ENCODE data around the gene PTPRM. TPM values are rescaled to one million over a fixed set of nuclear protein-coding genes. Genes with fewer than 3 reads are reported as not detected.

The PTPRM gene
- polyA plus RNA-seq, 2 of the 4 experiments (the other 2 are of a cell fraction): 44.5 to 199 TPM

DNA sequence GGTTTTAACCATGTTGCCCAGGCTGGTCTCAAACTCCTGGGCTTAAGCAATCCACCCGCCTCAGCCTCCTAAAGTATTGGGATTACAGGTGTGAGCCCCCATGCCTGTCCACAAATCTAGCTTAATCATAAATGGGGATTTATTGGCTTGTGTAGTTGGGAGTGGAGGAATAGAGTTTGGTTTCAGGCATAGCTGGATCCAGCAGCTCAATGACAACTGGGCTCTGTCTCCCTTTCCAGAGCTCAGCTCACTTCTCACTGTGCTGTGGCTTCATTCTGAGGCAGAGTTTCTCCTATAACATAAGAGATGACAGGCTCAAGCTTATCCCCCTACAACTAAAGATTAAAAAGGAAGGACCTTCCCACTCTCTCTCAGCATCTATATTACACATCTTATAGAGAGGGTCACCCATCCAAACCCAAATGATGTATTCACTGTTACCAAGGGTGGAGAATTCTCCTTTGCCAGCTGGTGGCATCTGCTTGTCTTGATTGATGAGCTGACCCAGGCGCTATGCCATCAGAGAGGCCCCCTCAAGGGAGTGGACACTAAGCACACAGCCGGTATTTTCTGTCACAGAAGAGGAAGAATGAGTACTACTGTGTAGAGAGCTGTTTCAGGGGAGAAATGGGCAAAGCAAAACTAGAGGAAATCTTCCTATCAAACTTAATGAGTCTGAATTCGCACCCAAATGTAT, 280.4 kb downstream of the PTPRM start:
- no peak for ATAC-seq
- H3K4me2 ChIP-seq: no peak overlapping the region
- whole genome bisulfite sequencing (ENCODE audit: missing lambda C conversion rate): 73% methylated on average over 4 of the region's 4 CpGs
- H3K4me1 ChIP-seq: peaks cover 20% of the 10 kb centered on the region
- ChIA-PET CTCF (interaction anchor here (1.5 to 1.6 kb wide), 2 partner anchors 22 to 25 kb away, joined by 3 read pairs; no protein-coding TSS in a partner anchor), POLR2A (no interaction called here)
- no peak for FAIRE-seq
- H3K9me3 ChIP-seq: peaks cover 15% of the 10 kb centered on the region; the same call in 2 of the 3 replicates
- peak overlapping the region in 1 of 2 experiments; percentile 34; a peak in 2 of 6 replicates for H3K27ac ChIP-seq
- no peak for TF ChIP-seq EHF (CRISPR knock-in tag; IDR thresholded peaks at IDR 0.05)
- no peak for TF ChIP-seq SMC3 (IDR thresholded peaks at IDR 0.05)
- TF ChIP-seq HOXA7 (CRISPR knock-in tag; IDR thresholded peaks at IDR 0.05): no peak
- TF ChIP-seq FOXS1 (CRISPR knock-in tag; IDR thresholded peaks at IDR 0.05): no peak
- TF ChIP-seq NPAS2 (CRISPR knock-in tag; IDR thresholded peaks at IDR 0.05; ENCODE audit: borderline replicate concordance): no peak
- no peak for TF ChIP-seq MYC (IDR thresholded peaks at IDR 0.05; ENCODE audit: borderline replicate concordance, low read length)
- no peak for TF ChIP-seq POLR2A (IDR thresholded peaks at IDR 0.05; ENCODE audit: low read length)
- TF ChIP-seq, protein P1, sequence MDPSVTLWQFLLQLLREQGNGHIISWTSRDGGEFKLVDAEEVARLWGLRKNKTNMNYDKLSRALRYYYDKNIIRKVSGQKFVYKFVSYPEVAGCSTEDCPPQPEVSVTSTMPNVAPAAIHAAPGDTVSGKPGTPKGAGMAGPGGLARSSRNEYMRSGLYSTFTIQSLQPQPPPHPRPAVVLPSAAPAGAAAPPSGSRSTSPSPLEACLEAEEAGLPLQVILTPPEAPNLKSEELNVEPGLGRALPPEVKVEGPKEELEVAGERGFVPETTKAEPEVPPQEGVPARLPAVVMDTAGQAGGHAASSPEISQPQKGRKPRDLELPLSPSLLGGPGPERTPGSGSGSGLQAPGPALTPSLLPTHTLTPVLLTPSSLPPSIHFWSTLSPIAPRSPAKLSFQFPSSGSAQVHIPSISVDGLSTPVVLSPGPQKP (IDR thresholded peaks at IDR 0.05; ENCODE audit: low read depth, low read length): no peak
- TF ChIP-seq NFE2L2 (conservative IDR thresholded peaks at IDR 0.05; ENCODE audit: low read length): no peak
- no peak for TF ChIP-seq ESRRA (IDR thresholded peaks at IDR 0.05; ENCODE audit: borderline replicate concordance, low read length)
- DNase-seq (ENCODE audit: low read depth in 1 of 2, low spot score in 1 of 2): no peak
- no peak overlapping the region for H3K4me3 ChIP-seq

DNA sequence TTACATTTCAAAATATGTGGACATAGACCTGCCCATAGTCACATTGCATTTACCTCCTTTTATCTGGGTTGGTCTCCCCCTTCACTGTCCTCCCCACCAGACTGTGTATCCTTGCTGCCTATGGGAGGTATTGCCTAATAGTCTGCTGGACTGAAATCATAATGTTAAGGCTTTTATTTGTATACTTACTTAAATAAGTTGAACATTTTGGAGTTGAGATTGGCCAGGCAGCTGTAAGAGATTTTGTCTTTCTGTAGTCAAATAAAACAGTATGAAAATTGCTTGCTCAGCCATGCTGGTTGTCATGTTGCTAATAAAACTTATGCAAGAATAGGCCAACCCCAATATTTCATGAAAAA, 280.9 kb downstream of the PTPRM start:
- no peak overlapping the region for H3K4me3 ChIP-seq
- no peak for ATAC-seq
- no peak overlapping the region for H3K4me2 ChIP-seq
- no peak for DNase-seq (ENCODE audit: low read depth in 1 of 2, low spot score in 1 of 2)
- TF ChIP-seq, protein P2, sequence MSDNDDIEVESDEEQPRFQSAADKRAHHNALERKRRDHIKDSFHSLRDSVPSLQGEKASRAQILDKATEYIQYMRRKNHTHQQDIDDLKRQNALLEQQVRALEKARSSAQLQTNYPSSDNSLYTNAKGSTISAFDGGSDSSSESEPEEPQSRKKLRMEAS (IDR thresholded peaks at IDR 0.05): no peak
- TF ChIP-seq POLR2AphosphoS2 (conservative IDR thresholded peaks at IDR 0.05; ENCODE audit: low read length) (no peak), CBX8 (IDR thresholded peaks at IDR 0.05) (no peak), MAZ (IDR thresholded peaks at IDR 0.05; ENCODE audit: borderline replicate concordance, low read depth, low read length) (no peak), POLR2A (IDR thresholded peaks at IDR 0.05; ENCODE audit: low read length) (no peak), EHF (CRISPR knock-in tag; IDR thresholded peaks at IDR 0.05) (no peak), EHMT2 (IDR thresholded peaks at IDR 0.05; ENCODE audit: low read depth) (no peak)
- FAIRE-seq: no peak
- H3K4me1 ChIP-seq: peaks cover 21% of the 10 kb centered on the region
- H3K27ac ChIP-seq: peak overlapping the region in 1 of 2 experiments; percentile 47; a peak in 1 of 6 replicates
- ChIA-PET CTCF (interaction anchor here (1.5 to 1.6 kb wide), 2 partner anchors 22 to 25 kb away, joined by 3 read pairs; no protein-coding TSS in a partner anchor), POLR2A (no interaction called here)
- peaks cover 15% of the 10 kb centered on the region; the same call in 2 of the 3 replicates for H3K9me3 ChIP-seq

DNA sequence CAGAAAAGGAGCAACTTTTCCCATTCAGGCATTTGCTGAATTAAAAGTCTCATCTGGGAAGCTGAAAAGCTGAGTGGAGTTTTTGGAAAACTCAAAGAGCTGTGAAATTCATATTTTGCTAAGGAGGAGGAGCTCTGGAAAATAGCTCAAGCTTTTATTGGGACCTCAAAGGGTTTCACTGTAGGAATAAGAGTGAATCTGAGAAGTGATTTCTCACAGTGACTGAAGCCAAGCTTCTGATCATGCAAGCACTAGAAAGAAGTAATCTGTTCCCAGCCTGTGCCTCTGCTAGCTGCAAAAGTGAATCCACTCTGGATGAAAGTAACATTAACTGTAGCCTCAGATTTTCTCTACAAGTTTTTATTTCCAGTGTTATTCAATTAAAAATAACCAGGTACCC, 283.3 kb downstream of the PTPRM start:
- CTCF ChIA-PET: no interaction called here
- DNase-seq (ENCODE audit: low read depth in 1 of 2, low spot score in 1 of 2) (no peak), FAIRE-seq (no peak)

More for the DNA sequence above, 283.3 kb downstream of the PTPRM start:
- Histone ChIP-seq H3K4me1 (peaks cover 38% of the 10 kb centered on the region), H3K9me3 (no peaks in the 10 kb centered on the region), H3K27ac (0 out of 6 replicates have a peak overlapping the region, but pooled peaks of 1 of the 2 experiments have one; percentile 27), H3K4me3 (no peak overlapping the region), H3K4me2 (no peak overlapping the region)
- TF ChIP-seq MAFK (IDR thresholded peaks at IDR 0.05; ENCODE audit: partially characterized antibody): no peak
- TF ChIP-seq CEBPB (IDR thresholded peaks at IDR 0.05): no peak
- TF ChIP-seq EHMT2 (IDR thresholded peaks at IDR 0.05; ENCODE audit: low read depth): no peak
- TF ChIP-seq RFX5 (IDR thresholded peaks at IDR 0.05): no peak
- TF ChIP-seq POLR2A (IDR thresholded peaks at IDR 0.05; ENCODE audit: low read length): no peak
- TF ChIP-seq BHLHE40 (IDR thresholded peaks at IDR 0.05; ENCODE audit: low read depth, low read length): no peak
- TF ChIP-seq KDM5A (IDR thresholded peaks at IDR 0.05): no peak
- TF ChIP-seq PHF8 (IDR thresholded peaks at IDR 0.05; ENCODE audit: borderline replicate concordance, low read depth): no peak
- no peak for TF ChIP-seq CBX2 (IDR thresholded peaks at IDR 0.05; ENCODE audit: borderline replicate concordance, low read depth)
- no peak for TF ChIP-seq NPAS2 (CRISPR knock-in tag; IDR thresholded peaks at IDR 0.05; ENCODE audit: borderline replicate concordance)
- TF ChIP-seq HOXB5 (CRISPR knock-in tag; IDR thresholded peaks at IDR 0.05): no peak
- TF ChIP-seq, protein P3, sequence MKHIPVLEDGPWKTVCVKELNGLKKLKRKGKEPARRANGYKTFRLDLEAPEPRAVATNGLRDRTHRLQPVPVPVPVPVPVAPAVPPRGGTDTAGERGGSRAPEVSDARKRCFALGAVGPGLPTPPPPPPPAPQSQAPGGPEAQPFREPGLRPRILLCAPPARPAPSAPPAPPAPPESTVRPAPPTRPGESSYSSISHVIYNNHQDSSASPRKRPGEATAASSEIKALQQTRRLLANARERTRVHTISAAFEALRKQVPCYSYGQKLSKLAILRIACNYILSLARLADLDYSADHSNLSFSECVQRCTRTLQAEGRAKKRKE (CRISPR knock-in tag; IDR thresholded peaks at IDR 0.05; ENCODE audit: low read depth): no peak
- TF ChIP-seq CHD2 (IDR thresholded peaks at IDR 0.05; ENCODE audit: low read length, partially characterized antibody): no peak
- TF ChIP-seq, protein P4, sequence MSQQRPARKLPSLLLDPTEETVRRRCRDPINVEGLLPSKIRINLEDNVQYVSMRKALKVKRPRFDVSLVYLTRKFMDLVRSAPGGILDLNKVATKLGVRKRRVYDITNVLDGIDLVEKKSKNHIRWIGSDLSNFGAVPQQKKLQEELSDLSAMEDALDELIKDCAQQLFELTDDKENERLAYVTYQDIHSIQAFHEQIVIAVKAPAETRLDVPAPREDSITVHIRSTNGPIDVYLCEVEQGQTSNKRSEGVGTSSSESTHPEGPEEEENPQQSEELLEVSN (IDR thresholded peaks at IDR 0.05; ENCODE audit: borderline replicate concordance, low read depth): no peak
- no peak for TF ChIP-seq ZC3H11A (IDR thresholded peaks at IDR 0.05)
- no peak for TF ChIP-seq RARB (CRISPR knock-in tag; IDR thresholded peaks at IDR 0.05)
- ATAC-seq: no peak
- POLR2A ChIA-PET: no interaction called here
